Subcutaneous adipose tissue (tissue), 4 donors: ENCODE measurements around the gene SRGAP3. TPM values are rescaled to one million over a fixed set of nuclear protein-coding genes. Genes with fewer than 3 reads are reported as not detected.

Source experiments
- total RNA-seq, 4 donors: library from RNA; depleted of rRNA; stranded (reverse); fragments of >200 nt; gene quantifications; one replicate each; pipeline ENCODE4 v1.1.0, GENCODE V29; 2016
- TF ChIP-seq, protein P1 (sequence below): fragments of 450-650 bp; IDR thresholded peaks from one replicate; pipeline ENCODE4 v1.5.1; 2016; ENCODE audit warnings: low read depth, mild to moderate bottlenecking, control low read depth, antibody characterized with exemption, moderate library complexity

The SRGAP3 gene
- total RNA-seq, 4 donors from 2014 or later, result 1.6 to 14.1 (median 8.9) TPM

DNA sequence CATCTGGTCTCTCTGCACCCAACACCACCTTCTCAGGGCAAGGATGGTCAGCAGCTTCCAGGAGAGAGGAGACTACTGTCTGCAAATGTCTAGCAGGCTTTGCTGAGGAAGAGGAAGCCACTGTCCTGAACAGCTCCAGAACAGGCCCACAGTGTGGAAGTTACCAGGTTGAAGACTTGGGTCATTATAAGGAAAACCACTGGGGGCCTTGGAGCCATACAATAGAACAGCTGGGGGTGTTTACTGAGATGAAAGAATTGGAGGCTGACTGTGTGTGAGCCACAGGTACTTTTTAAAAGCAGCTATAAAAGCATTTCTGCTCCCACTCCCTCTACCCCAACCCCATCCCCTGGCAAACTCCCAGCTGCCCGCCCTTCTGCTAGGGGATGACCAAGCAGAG lies 24.2 kb downstream of the SRGAP3 start:
- TF ChIP-seq, protein P1, sequence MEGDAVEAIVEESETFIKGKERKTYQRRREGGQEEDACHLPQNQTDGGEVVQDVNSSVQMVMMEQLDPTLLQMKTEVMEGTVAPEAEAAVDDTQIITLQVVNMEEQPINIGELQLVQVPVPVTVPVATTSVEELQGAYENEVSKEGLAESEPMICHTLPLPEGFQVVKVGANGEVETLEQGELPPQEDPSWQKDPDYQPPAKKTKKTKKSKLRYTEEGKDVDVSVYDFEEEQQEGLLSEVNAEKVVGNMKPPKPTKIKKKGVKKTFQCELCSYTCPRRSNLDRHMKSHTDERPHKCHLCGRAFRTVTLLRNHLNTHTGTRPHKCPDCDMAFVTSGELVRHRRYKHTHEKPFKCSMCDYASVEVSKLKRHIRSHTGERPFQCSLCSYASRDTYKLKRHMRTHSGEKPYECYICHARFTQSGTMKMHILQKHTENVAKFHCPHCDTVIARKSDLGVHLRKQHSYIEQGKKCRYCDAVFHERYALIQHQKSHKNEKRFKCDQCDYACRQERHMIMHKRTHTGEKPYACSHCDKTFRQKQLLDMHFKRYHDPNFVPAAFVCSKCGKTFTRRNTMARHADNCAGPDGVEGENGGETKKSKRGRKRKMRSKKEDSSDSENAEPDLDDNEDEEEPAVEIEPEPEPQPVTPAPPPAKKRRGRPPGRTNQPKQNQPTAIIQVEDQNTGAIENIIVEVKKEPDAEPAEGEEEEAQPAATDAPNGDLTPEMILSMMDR, result no peak

DNA sequence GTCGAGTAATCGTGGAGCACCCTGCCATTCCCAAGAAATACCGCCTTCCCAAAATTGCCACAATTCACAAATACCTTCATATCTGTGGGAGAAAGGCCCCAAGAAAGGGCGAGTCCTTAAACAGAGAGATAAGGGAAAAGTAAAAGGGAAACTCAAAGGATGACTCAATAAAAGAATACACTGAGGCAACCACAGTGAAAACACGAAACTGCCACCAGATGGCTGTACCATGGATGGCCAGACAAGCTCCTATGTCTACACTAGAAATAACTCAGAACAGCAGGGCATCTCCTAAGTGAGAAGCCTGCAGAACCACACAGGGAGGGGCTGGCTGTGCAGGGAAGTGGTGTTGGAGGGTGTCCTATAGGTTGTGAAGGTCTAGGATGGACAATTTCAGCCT lies 25.0 kb downstream of the SRGAP3 start:
- TF ChIP-seq, protein P1, result no peak

DNA sequence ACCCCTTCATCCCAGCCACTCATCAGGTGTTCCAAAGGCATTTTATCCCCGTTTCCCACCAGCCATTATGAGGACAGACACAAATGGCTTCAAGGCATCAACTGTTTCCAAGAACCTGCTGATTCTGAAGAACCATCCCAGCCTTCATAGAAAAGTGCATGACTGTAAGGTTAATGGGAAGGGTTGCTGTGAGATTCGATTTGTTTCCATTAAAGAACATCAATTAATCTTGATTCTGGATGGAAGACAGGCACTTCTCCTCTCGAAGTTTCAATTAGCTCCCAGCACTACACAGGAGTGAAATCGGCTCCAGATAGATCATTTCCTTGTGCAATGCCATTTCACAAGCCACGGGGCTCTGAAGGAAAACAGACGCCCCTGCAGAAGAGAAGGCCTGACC lies 25.8 kb downstream of the SRGAP3 start:
- TF ChIP-seq, protein P1, result no peak

DNA sequence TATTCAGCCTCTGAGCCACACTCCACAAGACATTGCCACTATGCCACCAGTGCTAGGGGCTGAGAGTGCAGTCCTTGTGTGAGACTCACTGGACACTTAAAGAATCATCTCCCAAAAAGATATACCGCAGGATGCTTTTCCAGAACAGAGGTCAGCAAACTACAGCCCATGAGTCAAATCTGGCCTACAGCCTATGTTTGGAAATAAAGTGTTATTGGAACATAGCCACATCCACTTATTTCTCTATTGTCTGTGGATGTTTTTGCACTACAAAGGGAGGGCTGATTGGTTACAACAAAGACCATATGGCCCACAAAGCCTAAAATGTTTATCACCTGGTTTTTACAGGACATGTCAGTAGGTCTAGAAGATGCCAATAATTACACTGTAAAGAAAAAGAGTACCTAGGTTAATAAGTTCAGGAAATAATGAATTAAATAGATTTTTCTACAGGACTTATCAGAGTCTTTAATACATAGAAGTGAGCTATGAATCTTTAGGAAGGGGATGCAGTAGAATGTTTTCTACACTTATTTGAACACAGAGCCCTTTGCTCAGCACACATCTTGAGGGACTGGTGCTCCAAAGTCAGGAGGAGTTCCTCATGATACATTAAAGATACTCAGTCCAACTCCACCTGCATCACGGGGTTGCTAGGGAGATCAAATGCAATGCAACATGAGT lies 26.3 kb downstream of the SRGAP3 start:
- TF ChIP-seq, protein P1, result no peak

- TF ChIP-seq, protein P1, result no peak
These were observed 27.4 kb downstream of the SRGAP3 start for GRCh38 chr3:9222049-9222448.

- TF ChIP-seq, protein P1, result no peak
These were observed 31.0 kb downstream of the SRGAP3 start for GRCh38 chr3:9218514-9218846.

DNA sequence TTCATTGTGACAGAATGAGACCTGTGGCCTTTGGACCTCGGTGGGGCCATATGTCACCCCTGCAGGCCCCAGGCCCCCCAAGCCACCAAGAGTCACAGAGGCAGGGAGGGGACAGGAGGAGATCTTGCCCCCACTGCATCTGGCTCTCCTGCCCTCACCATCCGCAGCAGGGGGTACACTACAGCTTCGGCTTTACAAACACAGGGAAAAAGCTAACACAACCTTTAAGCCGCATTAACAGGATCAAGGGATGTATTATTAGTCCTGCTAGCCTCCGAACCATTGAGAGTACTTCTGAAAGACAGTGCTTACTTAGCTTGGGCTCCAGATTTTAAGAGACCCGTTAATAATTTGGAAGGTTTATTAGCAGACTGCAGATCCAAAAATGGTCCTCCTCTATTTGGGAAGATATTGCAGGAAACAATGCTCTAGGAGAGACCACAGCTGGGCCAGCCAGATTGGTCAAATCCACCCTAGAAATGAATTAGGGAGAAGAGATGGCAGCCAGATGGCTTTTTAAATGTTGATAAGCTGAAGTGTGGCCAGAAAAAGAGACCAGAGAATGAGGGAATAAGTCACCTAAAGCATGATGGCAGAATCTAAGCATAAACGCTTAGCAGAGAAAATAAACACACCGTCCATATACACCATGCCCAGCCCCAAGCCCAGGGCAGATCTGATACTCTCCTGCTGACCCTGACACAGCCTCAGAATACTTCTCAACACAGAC lies 31.5 kb downstream of the SRGAP3 start:
- TF ChIP-seq, protein P1, result no peak
